PC-3 (cell line): Measurements from ENCODE around the gene IGSF23. TPM values are rescaled to one million over a fixed set of nuclear protein-coding genes. Genes with fewer than 3 reads are reported as not detected.

ENCODE experiments used
- ATAC-seq: fragments of 200-7000 bp; cut with Tn5 transposase; 2 replicates; pipeline ENCODE4 v1.9.1; 2020; ENCODE audit warnings: mild to moderate bottlenecking, moderate library complexity
- BruUV-seq: library from RNA; stranded (reverse); fragments of 400-500 nt; replicated peaks from 2 replicates; lab custom pipeline; 2021; lab: Mats Ljungman, UMichigan
- CTCF ChIA-PET: fragments of 300-600 bp; sonication (Branson Sonifier 250); formaldehyde crosslinking; loops from one replicate; lab custom pipeline; 2022; ENCODE audit warnings: antibody characterized with exemption; lab: Charles Lee
- POLR2A ChIA-PET: fragments of 300-600 bp; sonication (Branson Sonifier 250); formaldehyde crosslinking; loops from one replicate; lab custom pipeline; 2022; ENCODE audit warnings: antibody characterized with exemption; ENCODE audit not compliant: unreplicated experiment; lab: Charles Lee
- DNase-seq: peaks from one replicate; pipeline ENCODE4 v3.0.0-alpha.2; 2015
- H2AFZ ChIP-seq: fragments of 300-600 bp; sonication (generic); 2 replicates; pipeline ENCODE4 v1.6.0; 2016; ENCODE audit warnings: antibody characterized with exemption, low read length
- H3F3A ChIP-seq: fragments of 300-600 bp; sonication (generic); one replicate; pipeline ENCODE4 v1.6.0; 2017; ENCODE audit warnings: antibody characterized with exemption, low read length, control low read depth, mild to moderate bottlenecking; ENCODE audit not compliant: unreplicated experiment
- H3K27ac ChIP-seq: fragments of 300-600 bp; sonication (generic); 2 replicates; pipeline ENCODE4 v1.5.1; 2016; ENCODE audit warnings: mild to moderate bottlenecking, low read length
- H3K27me3 ChIP-seq: fragments of 300-600 bp; sonication (generic); 2 replicates; pipeline ENCODE4 v1.6.1; 2016; ENCODE audit warnings: low read length, mixed read lengths
- H3K36me3 ChIP-seq: fragments of 300-600 bp; sonication (generic); 2 replicates; pipeline ENCODE4 v1.6.1; 2016; ENCODE audit warnings: low read depth, mixed run types, low read length, mixed read lengths
- H3K4me1 ChIP-seq: fragments of 300-600 bp; sonication (generic); 2 replicates; pipeline ENCODE4 v1.5.1; 2016; ENCODE audit warnings: low read length; ENCODE audit not compliant: insufficient read depth
- H3K4me2 ChIP-seq: fragments of 300-600 bp; sonication (generic); 2 replicates; pipeline ENCODE4 v1.6.0; 2016; ENCODE audit warnings: low read length
- H3K4me3 ChIP-seq: fragments of 300-600 bp; sonication (generic); 2 replicates; pipeline ENCODE4 v1.5.1; 2016; ENCODE audit warnings: mild to moderate bottlenecking, low read length, mixed read lengths
- H3K79me2 ChIP-seq: fragments of 300-600 bp; sonication (generic); 2 replicates; pipeline ENCODE4 v1.6.1; 2017; ENCODE audit warnings: low read length, mixed read lengths
- H3K9ac ChIP-seq: fragments of 300-600 bp; sonication (generic); 2 replicates; pipeline ENCODE4 v1.6.0; 2016; ENCODE audit warnings: mild to moderate bottlenecking, low read length
- H3K9me2 ChIP-seq: fragments of 300-600 bp; sonication (generic); replicated peaks from 2 replicates; pipeline ENCODE4 v1.6.1; 2016; ENCODE audit warnings: mixed run types, low read length, mixed read lengths
- H3K9me3 ChIP-seq: fragments of 300-600 bp; sonication (generic); 2 replicates; pipeline ENCODE4 v1.6.1; 2016; ENCODE audit warnings: low read length, mixed read lengths
- H4K20me1 ChIP-seq: fragments of 300-600 bp; sonication (generic); 2 replicates; pipeline ENCODE4 v1.6.1; 2016; ENCODE audit warnings: low read length, mixed read lengths
- CTCF ChIP-seq: fragments of 300-600 bp; sonication (generic); conservative IDR thresholded peaks from 2 replicates; pipeline ENCODE4 v1.5.1; 2017; ENCODE audit warnings: antibody characterized with exemption, low read depth, mild to moderate bottlenecking, low read length
- EZH2 ChIP-seq: fragments of 300-600 bp; sonication (generic); IDR thresholded peaks from one replicate; pipeline ENCODE4 v1.6.1; 2017; ENCODE audit warnings: antibody characterized with exemption, mild to moderate bottlenecking, low read length; ENCODE audit not compliant: unreplicated experiment
- EZH2phosphoT487 ChIP-seq: fragments of 300-600 bp; sonication (generic); IDR thresholded peaks from 2 replicates; pipeline ENCODE4 v1.6.1; 2018; ENCODE audit warnings: mild to moderate bottlenecking, antibody characterized with exemption, low read length, borderline replicate concordance
- intact Hi-C: fragments of 100-400 bp; cut with micrococcal nuclease; formaldehyde crosslinking; loops from 2 replicates; pipeline ENCODE4 v1.9.0; 2023
- total RNA-seq: library from RNA; depleted of rRNA; stranded (reverse); fragments of >200 nt; gene quantifications from 2 replicates; pipeline ENCODE4 v1.2.3, GENCODE V29; 2014

IGSF23 gene
- total RNA-seq, 1 experiment from 2014 or later, result not detected

- peaks cover 35% of the 10 kb centered on the region for H3K4me1 ChIP-seq
Measured at GRCh38 chr19:44642377-44642776, 29.0 kb downstream of the IGSF23 start.

GRCh38 chr19:44643605-44644401, 30.4 kb downstream of the IGSF23 start, which contains the start of gene PVR:
TSS of gene PVR (plus strand) at chr19:44643910. CDS start at chr19:44644097, 187 bp downstream.
- H3K4me2 ChIP-seq, result peak within 1 kb of the TSS; percentile 88
- H3K36me3 ChIP-seq, result peaks cover 10% of the 10 kb centered on the region
- no peak for TF ChIP-seq CTCF
- TF ChIP-seq EZH2, result no peak
- no peak for TF ChIP-seq EZH2phosphoT487
- H4K20me1 ChIP-seq, result peaks cover 13% of the 10 kb centered on the region
- CTCF ChIA-PET, result no interaction called here
- H3K79me2 ChIP-seq, result peaks cover 48% of the 10 kb centered on the region
- H3K9me2 ChIP-seq, result no peaks in the 10 kb centered on the region
- H2AFZ ChIP-seq, result peak within 1 kb of the TSS; percentile 82
- ATAC-seq (peak; percentile 83), DNase-seq (peak; percentile 77)
- H3K27ac ChIP-seq, result peak within 1 kb of the TSS; percentile 78
- BruUV-seq, result no TSS peak
- intact Hi-C loops, result loop anchor here (5.0 kb wide), 1 partner anchor 57 kb away; no protein-coding TSS in a partner anchor
- H3K4me3 ChIP-seq, result peak within 1 kb of the TSS; percentile 89
- no peaks in the 10 kb centered on the region for H3K9me3 ChIP-seq
- POLR2A ChIA-PET, result interaction anchor here (0.6 to 1.3 kb wide), 2 partner anchors 14 to 55 kb away, joined by 3 to 7 read pairs; no protein-coding TSS in a partner anchor
- H3K27me3 ChIP-seq, result no peaks in the 10 kb centered on the region
- peak within 1 kb of the TSS; percentile 94 for H3K9ac ChIP-seq
- H3K4me1 ChIP-seq, result peaks cover 36% of the 10 kb centered on the region
- no peaks in the 10 kb centered on the region for H3F3A ChIP-seq

More at GRCh38 chr19:44642377-44642776, 29.0 kb downstream of the IGSF23 start:
- CTCF ChIA-PET, result no interaction called here
- H3K4me2 ChIP-seq, result no peak overlapping the region
- no TSS peak for BruUV-seq
- peaks cover 8% of the 10 kb centered on the region for H4K20me1 ChIP-seq
- H3K79me2 ChIP-seq, result peaks cover 38% of the 10 kb centered on the region
- no peak overlapping the region for H3K9ac ChIP-seq
- no peaks in the 10 kb centered on the region for H3K27me3 ChIP-seq
- H2AFZ ChIP-seq, result no peak overlapping the region
- TF ChIP-seq EZH2 (no peak), CTCF (no peak), EZH2phosphoT487 (no peak)
- H3K4me3 ChIP-seq, result no peak overlapping the region
- no peaks in the 10 kb centered on the region for H3K9me2 ChIP-seq
- no peak overlapping the region for H3K27ac ChIP-seq
- no peak for DNase-seq
- POLR2A ChIA-PET, result no interaction called here
- ATAC-seq, result no peak
- peaks cover 4% of the 10 kb centered on the region; the same call in 1 of the 2 replicates for H3K36me3 ChIP-seq
- H3K9me3 ChIP-seq, result no peaks in the 10 kb centered on the region
- intact Hi-C loops, result loop anchor here (5.0 kb wide), 1 partner anchor 55 kb away; no protein-coding TSS in a partner anchor
- H3F3A ChIP-seq, result no peaks in the 10 kb centered on the region
